Measurements from ENCODE around the gene LCN9. TPM values are rescaled to one million over a fixed set of nuclear protein-coding genes. Genes with fewer than 3 reads are reported as not detected.

The LCN9 gene
- total RNA-seq, 1 donor from 2014 or later: not detected

DNA sequence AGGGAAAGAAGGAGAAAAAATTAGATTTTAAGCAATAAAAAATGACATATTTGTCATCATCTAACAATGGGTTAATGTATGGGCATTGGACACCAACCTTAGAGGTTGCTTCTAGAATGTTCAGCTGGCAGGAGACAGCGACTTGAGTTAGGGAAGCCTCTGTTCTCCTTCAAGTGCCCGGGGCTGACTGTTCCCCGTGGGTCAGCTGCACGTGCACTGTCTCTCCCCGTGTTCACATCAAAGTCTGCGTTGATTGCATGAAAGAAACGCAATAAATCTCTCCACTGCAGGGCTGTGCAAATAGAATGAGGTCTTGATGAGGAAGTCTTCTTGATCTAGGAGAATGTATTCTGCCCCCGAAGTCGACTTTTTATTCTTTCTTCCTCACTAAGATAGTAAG is 23.9 kb upstream of the LCN9 start, which contains the start of gene GLT6D1:
GLT6D1 (minus strand) TSS at position 345 of the 400 bp plus-strand sequence. CDS start 353 bp downstream, outside the sequence.
- Histone ChIP-seq H3K4me3 (no peak within 1 kb of the TSS), H3K9me3 (no peaks in the 10 kb centered on the region), H3K36me3 (no peaks in the 10 kb centered on the region), H3K27ac (no peak within 1 kb of the TSS), H3K27me3 (no peaks in the 10 kb centered on the region), H3K4me1 (no peaks in the 10 kb centered on the region)
- intact Hi-C loops (cut with DNase I): loop anchor here (5.0 kb wide), 1 partner anchor 512 kb away; no protein-coding TSS in a partner anchor
- TF ChIP-seq, protein P1, sequence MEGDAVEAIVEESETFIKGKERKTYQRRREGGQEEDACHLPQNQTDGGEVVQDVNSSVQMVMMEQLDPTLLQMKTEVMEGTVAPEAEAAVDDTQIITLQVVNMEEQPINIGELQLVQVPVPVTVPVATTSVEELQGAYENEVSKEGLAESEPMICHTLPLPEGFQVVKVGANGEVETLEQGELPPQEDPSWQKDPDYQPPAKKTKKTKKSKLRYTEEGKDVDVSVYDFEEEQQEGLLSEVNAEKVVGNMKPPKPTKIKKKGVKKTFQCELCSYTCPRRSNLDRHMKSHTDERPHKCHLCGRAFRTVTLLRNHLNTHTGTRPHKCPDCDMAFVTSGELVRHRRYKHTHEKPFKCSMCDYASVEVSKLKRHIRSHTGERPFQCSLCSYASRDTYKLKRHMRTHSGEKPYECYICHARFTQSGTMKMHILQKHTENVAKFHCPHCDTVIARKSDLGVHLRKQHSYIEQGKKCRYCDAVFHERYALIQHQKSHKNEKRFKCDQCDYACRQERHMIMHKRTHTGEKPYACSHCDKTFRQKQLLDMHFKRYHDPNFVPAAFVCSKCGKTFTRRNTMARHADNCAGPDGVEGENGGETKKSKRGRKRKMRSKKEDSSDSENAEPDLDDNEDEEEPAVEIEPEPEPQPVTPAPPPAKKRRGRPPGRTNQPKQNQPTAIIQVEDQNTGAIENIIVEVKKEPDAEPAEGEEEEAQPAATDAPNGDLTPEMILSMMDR (IDR thresholded peaks at IDR 0.05): no peak
- TF ChIP-seq POLR2A (IDR thresholded peaks at IDR 0.05): no peak
- TF ChIP-seq POLR2AphosphoS5 (IDR thresholded peaks at IDR 0.05; ENCODE audit: insufficient read depth in 1 of 2, low read depth in 1 of 2): no peak
- DNase-seq (ENCODE audit: extremely low spot score in 2 of 2): no peak

DNA sequence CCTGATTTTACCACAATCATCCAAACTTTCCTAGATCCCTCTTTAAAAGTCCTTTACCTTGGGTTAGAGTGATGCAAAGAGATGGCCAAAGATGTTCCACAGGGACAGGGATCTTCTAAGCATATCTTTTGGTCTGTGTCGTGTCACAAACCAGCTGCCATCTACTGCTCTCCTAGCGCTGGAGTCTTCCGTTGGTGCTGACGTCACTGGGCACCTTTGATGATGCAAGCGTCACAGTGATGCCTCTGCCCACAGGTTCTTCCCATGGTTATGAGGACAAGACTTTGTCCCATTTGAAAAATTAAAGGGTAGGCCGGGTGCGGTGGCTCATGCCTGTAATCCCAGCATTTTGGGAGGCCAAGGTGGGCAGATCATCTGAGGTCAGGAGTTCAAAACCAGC is 22.1 kb upstream of the LCN9 start:
- Histone ChIP-seq H3K4me1 (no peaks in the 10 kb centered on the region), H3K4me3 (no peak overlapping the region), H3K27ac (no peak overlapping the region), H3K9me3 (no peaks in the 10 kb centered on the region), H3K27me3 (no peaks in the 10 kb centered on the region), H3K36me3 (no peaks in the 10 kb centered on the region)
- no peak for DNase-seq (ENCODE audit: extremely low spot score in 2 of 2)
- TF ChIP-seq POLR2AphosphoS5 (IDR thresholded peaks at IDR 0.05; ENCODE audit: insufficient read depth in 1 of 2, low read depth in 1 of 2): no peak
- no peak for TF ChIP-seq POLR2A (IDR thresholded peaks at IDR 0.05)
- TF ChIP-seq, protein P1 (IDR thresholded peaks at IDR 0.05): no peak
- intact Hi-C loops (cut with DNase I): no loop called here

DNA sequence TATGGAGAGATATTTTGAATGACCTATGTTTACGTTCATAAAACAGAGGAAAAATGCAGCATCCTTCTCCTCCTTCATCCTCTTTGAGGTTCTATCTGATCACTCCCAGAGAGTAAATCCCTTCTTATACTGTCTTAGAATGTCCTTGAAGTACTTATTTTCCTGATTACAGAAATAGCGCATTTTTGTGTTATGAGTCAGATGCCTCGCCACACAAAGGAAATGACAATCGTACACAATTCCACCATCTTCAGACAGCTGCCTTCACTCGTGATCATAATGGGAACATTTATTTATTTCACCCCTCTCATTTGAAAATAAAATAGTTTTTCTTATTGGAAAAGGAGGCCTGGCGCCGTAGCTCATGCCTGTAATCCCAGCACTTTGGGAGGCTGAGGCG is 21.4 kb upstream of the LCN9 start:
- TF ChIP-seq, protein P1 (IDR thresholded peaks at IDR 0.05): no peak
- TF ChIP-seq POLR2A (IDR thresholded peaks at IDR 0.05) (no peak), POLR2AphosphoS5 (IDR thresholded peaks at IDR 0.05; ENCODE audit: insufficient read depth in 1 of 2, low read depth in 1 of 2) (no peak)
- Histone ChIP-seq H3K27me3 (no peaks in the 10 kb centered on the region), H3K27ac (no peak overlapping the region), H3K9me3 (no peaks in the 10 kb centered on the region), H3K36me3 (no peaks in the 10 kb centered on the region), H3K4me3 (no peak overlapping the region), H3K4me1 (no peaks in the 10 kb centered on the region)
- no peak for DNase-seq (ENCODE audit: extremely low spot score in 2 of 2)
- intact Hi-C loops (cut with DNase I): no loop called here

DNA sequence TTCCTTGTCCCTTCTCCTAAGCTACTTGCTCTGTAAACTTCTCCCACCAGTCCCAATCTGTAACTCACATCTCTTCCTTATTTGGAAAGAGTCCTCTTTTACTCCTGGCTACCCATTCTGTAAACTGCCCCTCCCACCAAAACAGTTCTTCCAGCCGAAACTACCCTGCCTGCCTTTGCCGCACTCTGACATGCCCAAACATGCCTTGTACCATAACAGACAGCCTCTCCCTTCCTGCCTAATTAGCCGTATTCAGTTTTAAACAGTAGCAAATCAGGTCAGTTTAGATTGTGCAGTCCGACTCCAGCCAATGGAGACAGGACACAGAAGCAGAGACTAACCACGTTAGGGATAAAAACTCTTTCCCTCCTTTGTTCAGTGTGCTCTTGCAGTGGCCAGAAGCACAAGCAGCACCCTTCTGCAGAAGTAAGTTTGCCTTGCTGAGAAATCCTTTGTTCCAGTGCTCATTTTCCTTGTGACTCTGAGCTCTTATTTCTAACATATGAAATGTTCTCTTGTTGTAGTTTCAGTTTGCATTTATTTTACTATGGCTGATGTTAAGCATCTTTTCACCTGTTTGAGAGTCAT is 18.4 kb upstream of the LCN9 start:
- TF ChIP-seq POLR2AphosphoS5 (IDR thresholded peaks at IDR 0.05; ENCODE audit: insufficient read depth in 1 of 2, low read depth in 1 of 2) (no peak), POLR2A (IDR thresholded peaks at IDR 0.05) (no peak)
- TF ChIP-seq, protein P1 (IDR thresholded peaks at IDR 0.05): no peak
- no peak overlapping the region for H3K27ac ChIP-seq
- no peaks in the 10 kb centered on the region for H3K4me1 ChIP-seq
- H3K36me3 ChIP-seq: no peaks in the 10 kb centered on the region
- H3K27me3 ChIP-seq: no peaks in the 10 kb centered on the region
- intact Hi-C loops (cut with DNase I): no loop called here
- peaks cover 2% of the 10 kb centered on the region for H3K9me3 ChIP-seq
- no peak overlapping the region for H3K4me3 ChIP-seq
- peak in 1 of 2 donors; percentile 61 for DNase-seq (ENCODE audit: extremely low spot score in 2 of 2)

DNA sequence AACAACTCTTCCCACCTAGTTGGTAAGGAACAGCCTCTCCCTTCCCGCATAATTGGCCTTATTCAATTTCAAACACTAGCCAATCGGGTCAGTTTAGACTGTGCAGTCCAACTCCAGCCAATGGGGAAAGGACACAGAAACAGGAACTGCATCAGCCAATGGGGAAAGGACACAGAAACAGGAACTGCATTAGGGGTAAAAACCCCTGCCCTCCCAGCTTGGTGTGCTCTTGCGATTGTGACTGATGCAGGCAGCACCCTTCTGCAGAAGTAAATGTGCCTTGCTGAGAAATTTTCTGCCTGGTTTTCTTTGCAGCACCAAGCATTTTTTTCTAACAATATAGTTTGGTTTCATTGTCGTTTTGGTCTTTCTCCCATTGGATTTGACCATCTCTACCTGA is 15.2 kb upstream of the LCN9 start:
- intact Hi-C loops (cut with DNase I): no loop called here
- TF ChIP-seq POLR2AphosphoS5 (IDR thresholded peaks at IDR 0.05; ENCODE audit: insufficient read depth in 1 of 2, low read depth in 1 of 2) (no peak), POLR2A (IDR thresholded peaks at IDR 0.05) (no peak)
- TF ChIP-seq, protein P1 (IDR thresholded peaks at IDR 0.05): no peak
- H3K27ac ChIP-seq: no peak overlapping the region
- no peaks in the 10 kb centered on the region for H3K27me3 ChIP-seq
- peaks cover 2% of the 10 kb centered on the region for H3K9me3 ChIP-seq
- H3K4me3 ChIP-seq: no peak overlapping the region
- no peaks in the 10 kb centered on the region for H3K36me3 ChIP-seq
- DNase-seq (ENCODE audit: extremely low spot score in 2 of 2): peak in 1 of 2 donors; percentile 16
- no peaks in the 10 kb centered on the region for H3K4me1 ChIP-seq

Measured in vagina (tissue), 2 donors.